Skeletal muscle satellite cell (primary cell): ENCODE data around the gene CD164.
"Not testable (repeated sequence)": the region's sequence is repeated elsewhere in the genome, so short reads cannot be mapped to it uniquely, and the experiment has no call there.

Experiments
- H3K27me3 ChIP-seq: 2 replicates; pipeline ENCODE4 v1.7.0; 2013; ENCODE audit warnings: low read length; ENCODE audit not compliant: control insufficient read depth, insufficient read depth
- H3K36me3 ChIP-seq: 2 replicates; pipeline ENCODE4 v1.7.0; 2013; ENCODE audit warnings: mild to moderate bottlenecking, control low read depth, low read length; ENCODE audit not compliant: insufficient read depth
- H3K4me1 ChIP-seq: 2 replicates; pipeline ENCODE4 v1.7.0; 2013; ENCODE audit warnings: low read length; ENCODE audit not compliant: control insufficient read depth, insufficient read depth
- H3K4me2 ChIP-seq: 2 replicates; pipeline ENCODE4 v1.7.0; 2013; ENCODE audit warnings: mild to moderate bottlenecking, low read length
- H3K4me3 ChIP-seq: 2 replicates; pipeline ENCODE4 v1.7.0; 2013; ENCODE audit warnings: low read length
- H3K9ac ChIP-seq: 2 replicates; pipeline ENCODE4 v1.7.0; 2013; ENCODE audit warnings: mild to moderate bottlenecking, low read depth, low read length, moderate library complexity
- H3K9me3 ChIP-seq: replicated peaks from 2 replicates; pipeline ENCODE4 v1.7.0; 2013; ENCODE audit warnings: mild to moderate bottlenecking, control low read depth, low read length

CD164 gene

GRCh38 chr6:109373762-109374161 is 8.5 kb downstream of the CD164 start:
- Histone ChIP-seq H3K36me3 (peaks cover 91% of the 10 kb centered on the region), H3K4me1 (peaks cover 13% of the 10 kb centered on the region)

GRCh38 chr6:109373331-109373730 is 8.9 kb downstream of the CD164 start:
- Histone ChIP-seq H3K4me2 (no peak overlapping the region), H3K9me3 (no peaks in the 10 kb centered on the region), H3K27me3 (no peaks in the 10 kb centered on the region), H3K4me1 (peaks cover 13% of the 10 kb centered on the region), H3K4me3 (no peak overlapping the region), H3K36me3 (peaks cover 92% of the 10 kb centered on the region), H3K9ac (no peak overlapping the region)

More at GRCh38 chr6:109373762-109374161, 8.5 kb downstream of the CD164 start:
- Histone ChIP-seq H3K9me3 (no peaks in the 10 kb centered on the region), H3K4me2 (no peak overlapping the region), H3K27me3 (no peaks in the 10 kb centered on the region), H3K9ac (no peak overlapping the region), H3K4me3 (no peak overlapping the region)

GRCh38 chr6:109372130-109372529 is 10.1 kb downstream of the CD164 start:
- Histone ChIP-seq H3K27me3 (no peaks in the 10 kb centered on the region), H3K4me3 (no peak overlapping the region), H3K9me3 (no peaks in the 10 kb centered on the region), H3K9ac (no peak overlapping the region), H3K4me1 (peaks cover 13% of the 10 kb centered on the region), H3K36me3 (peaks cover 92% of the 10 kb centered on the region), H3K4me2 (no peak overlapping the region)

- Histone ChIP-seq H3K4me3 (no peak overlapping the region), H3K4me1 (peaks cover 13% of the 10 kb centered on the region), H3K27me3 (no peaks in the 10 kb centered on the region), H3K9me3 (no peaks in the 10 kb centered on the region), H3K4me2 (no peak overlapping the region), H3K9ac (no peak overlapping the region), H3K36me3 (peaks cover 92% of the 10 kb centered on the region)
Measured at GRCh38 chr6:109370792-109371191, 11.5 kb downstream of the CD164 start.

GRCh38 chr6:109370336-109370735 is 11.9 kb downstream of the CD164 start:
- no peaks in the 10 kb centered on the region for H3K9me3 ChIP-seq
- no peak overlapping the region for H3K4me2 ChIP-seq
- H3K4me3 ChIP-seq = no peak overlapping the region
- no peaks in the 10 kb centered on the region for H3K27me3 ChIP-seq
- H3K36me3 ChIP-seq = peaks cover 88% of the 10 kb centered on the region
- H3K9ac ChIP-seq = no peak overlapping the region
- H3K4me1 ChIP-seq = peaks cover 13% of the 10 kb centered on the region

GRCh38 chr6:109369728-109370127 is 12.5 kb downstream of the CD164 start:
- no peak overlapping the region for H3K4me3 ChIP-seq
- H3K4me1 ChIP-seq = peaks cover 13% of the 10 kb centered on the region
- no peaks in the 10 kb centered on the region for H3K27me3 ChIP-seq
- no peaks in the 10 kb centered on the region for H3K9me3 ChIP-seq
- no peak overlapping the region for H3K9ac ChIP-seq
- peaks cover 82% of the 10 kb centered on the region for H3K36me3 ChIP-seq
- H3K4me2 ChIP-seq = no peak overlapping the region

GRCh38 chr6:109364382-109365078 is 17.7 kb downstream of the CD164 start:
- not testable (repeated sequence) for H3K9ac ChIP-seq, H3K4me1 ChIP-seq, H3K4me3 ChIP-seq, H3K27me3 ChIP-seq, H3K4me2 ChIP-seq, H3K9me3 ChIP-seq
- H3K36me3 ChIP-seq = peaks cover 61% of the 10 kb centered on the region

GRCh38 chr6:109363753-109364152 is 18.5 kb downstream of the CD164 start:
- Histone ChIP-seq H3K36me3 (peaks cover 55% of the 10 kb centered on the region), H3K4me3 (no peak overlapping the region)

GRCh38 chr6:109362102-109362884 is 20.0 kb downstream of the CD164 start:
- no peaks in the 10 kb centered on the region for H3K4me1 ChIP-seq
- H3K9ac ChIP-seq = no peak overlapping the region
- peaks cover 53% of the 10 kb centered on the region for H3K36me3 ChIP-seq

More at GRCh38 chr6:109363753-109364152, 18.5 kb downstream of the CD164 start:
- no peaks in the 10 kb centered on the region for H3K4me1 ChIP-seq
- no peak overlapping the region for H3K4me2 ChIP-seq
- H3K9ac ChIP-seq = no peak overlapping the region
- no peaks in the 10 kb centered on the region for H3K9me3 ChIP-seq
- H3K27me3 ChIP-seq = no peaks in the 10 kb centered on the region

GRCh38 chr6:109360791-109361190 is 21.5 kb downstream of the CD164 start:
- no peak overlapping the region for H3K9ac ChIP-seq
- H3K9me3 ChIP-seq = no peaks in the 10 kb centered on the region
- peaks cover 51% of the 10 kb centered on the region for H3K36me3 ChIP-seq

More at GRCh38 chr6:109362102-109362884, 20.0 kb downstream of the CD164 start:
- Histone ChIP-seq H3K9me3 (no peaks in the 10 kb centered on the region), H3K4me3 (no peak overlapping the region), H3K4me2 (no peak overlapping the region), H3K27me3 (no peaks in the 10 kb centered on the region)

GRCh38 chr6:109360281-109360680 is 22.0 kb downstream of the CD164 start:
- H3K4me1 ChIP-seq = no peaks in the 10 kb centered on the region
- H3K4me2 ChIP-seq = no peak overlapping the region
- no peaks in the 10 kb centered on the region for H3K9me3 ChIP-seq
- H3K27me3 ChIP-seq = no peaks in the 10 kb centered on the region
- no peak overlapping the region for H3K4me3 ChIP-seq
- H3K9ac ChIP-seq = no peak overlapping the region
- H3K36me3 ChIP-seq = peaks cover 51% of the 10 kb centered on the region

More at GRCh38 chr6:109360791-109361190, 21.5 kb downstream of the CD164 start:
- Histone ChIP-seq H3K4me3 (no peak overlapping the region), H3K4me2 (no peak overlapping the region), H3K27me3 (no peaks in the 10 kb centered on the region), H3K4me1 (no peaks in the 10 kb centered on the region)
